SH-SY5Y (cell line): Measurements from ENCODE around the gene ELFN2.

Experiments
- GATA2 ChIP-seq: IDR thresholded peaks from 2 replicates; pipeline ENCODE4 v1.6.1; 2011; ENCODE audit warnings: mild to moderate bottlenecking, low read depth, low read length
- GATA3 ChIP-seq: IDR thresholded peaks from 2 replicates; pipeline ENCODE4 v1.6.1; 2011; ENCODE audit warnings: low read depth, mild to moderate bottlenecking, low read length, moderate library complexity

DNA sequence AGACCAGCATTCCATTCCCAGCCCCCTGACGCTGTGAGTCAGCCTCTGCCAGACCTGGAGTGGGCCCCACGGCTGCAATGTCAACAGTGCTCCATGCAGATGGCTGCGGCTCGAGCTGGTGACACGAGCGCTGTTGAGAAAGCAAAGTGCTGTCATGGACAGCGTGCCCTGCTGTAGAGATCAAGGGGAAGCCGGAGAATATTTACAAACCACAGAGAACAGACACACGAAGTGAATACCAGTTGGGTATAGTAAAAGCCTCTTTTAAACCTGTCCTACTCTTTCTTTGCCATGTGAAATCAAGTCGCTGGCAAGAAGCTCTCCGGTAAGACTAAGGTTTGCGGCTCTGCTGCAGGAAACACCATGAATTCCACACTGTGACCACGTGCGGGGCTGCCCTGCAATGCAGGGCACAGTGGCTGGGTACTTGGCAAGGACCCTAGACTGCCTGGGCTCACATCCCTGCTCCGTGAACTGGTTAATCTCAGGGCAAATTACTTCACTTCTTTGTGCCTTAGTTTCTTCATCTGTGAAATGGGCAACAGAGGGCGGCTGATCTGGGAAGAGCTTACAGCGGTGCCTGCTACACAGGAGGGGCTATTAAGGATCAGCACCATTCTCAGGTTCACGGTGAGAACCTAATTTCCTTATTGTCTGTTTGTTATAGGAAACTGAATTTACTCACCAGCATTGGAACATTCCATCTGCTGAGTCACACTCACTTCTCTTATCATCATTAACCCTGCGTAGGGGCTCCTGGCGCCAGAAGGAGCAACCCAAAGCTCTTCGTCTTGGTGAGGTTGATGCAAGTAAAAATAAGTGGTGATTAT, 27.8 kb upstream of the ELFN2 start:
- TF ChIP-seq GATA2: no peak
- no peak for TF ChIP-seq GATA3
